Measurements from ENCODE around the gene PGBD5. TPM values are rescaled to one million over a fixed set of nuclear protein-coding genes. Genes with fewer than 3 reads are reported as not detected.

The PGBD5 gene
- total and polyA plus RNA-seq, 2 donors (not counting 1 experiment from before 2014, with no cell fraction given) = 0.10 to 0.17 TPM

GRCh38 chr1:230416430-230416829 lies 9.7 kb downstream of the PGBD5 start:
- Histone ChIP-seq H3K36me3 (ENCODE audit: control insufficient read depth, insufficient read depth, low read length) (no peaks in the 10 kb centered on the region), H3K27me3 (ENCODE audit: control insufficient read depth, insufficient read depth, low read length) (no peaks in the 10 kb centered on the region), H3K4me3 (replicated peaks in 1 of 4; ENCODE audit: control extremely low read depth in 1 of 4, insufficient read depth in 1 of 4, low read depth in 3 of 4, low read length in 4 of 4) (no peak overlapping the region), H3K79me2 (ENCODE audit: control insufficient read depth, insufficient read depth, low read length) (no peaks in the 10 kb centered on the region), H3K9ac (ENCODE audit: insufficient read depth, low read length) (no peak overlapping the region), H2AFZ (ENCODE audit: low read length) (no peak overlapping the region), H3K27ac (ENCODE audit: insufficient read depth, low read length) (no peak overlapping the region), H3K9me3 (ENCODE audit: control insufficient read depth, insufficient read depth, low read depth, low read length) (no peaks in the 10 kb centered on the region), H3K4me1 (ENCODE audit: control insufficient read depth, extremely low read depth, insufficient read depth, low read length) (no peaks in the 10 kb centered on the region), H4K20me1 (ENCODE audit: control insufficient read depth, extremely low read depth, insufficient read depth, low read length) (no peaks in the 10 kb centered on the region), H3K4me2 (ENCODE audit: extremely low read depth, insufficient read depth, low read length) (no peak overlapping the region)
- no peak for DNase-seq (ENCODE audit: low read depth in 2 of 2)
- TF ChIP-seq CTCF (conservative IDR thresholded peaks at IDR 0.05 in 1 of 2, IDR thresholded peaks at IDR 0.05 in 1 of 2; ENCODE audit: low read depth in 1 of 2, low read length in 2 of 2) = no peak
- no peak for TF ChIP-seq EZH2 (IDR thresholded peaks at IDR 0.05; ENCODE audit: low read length, missing control alignments)

DNA sequence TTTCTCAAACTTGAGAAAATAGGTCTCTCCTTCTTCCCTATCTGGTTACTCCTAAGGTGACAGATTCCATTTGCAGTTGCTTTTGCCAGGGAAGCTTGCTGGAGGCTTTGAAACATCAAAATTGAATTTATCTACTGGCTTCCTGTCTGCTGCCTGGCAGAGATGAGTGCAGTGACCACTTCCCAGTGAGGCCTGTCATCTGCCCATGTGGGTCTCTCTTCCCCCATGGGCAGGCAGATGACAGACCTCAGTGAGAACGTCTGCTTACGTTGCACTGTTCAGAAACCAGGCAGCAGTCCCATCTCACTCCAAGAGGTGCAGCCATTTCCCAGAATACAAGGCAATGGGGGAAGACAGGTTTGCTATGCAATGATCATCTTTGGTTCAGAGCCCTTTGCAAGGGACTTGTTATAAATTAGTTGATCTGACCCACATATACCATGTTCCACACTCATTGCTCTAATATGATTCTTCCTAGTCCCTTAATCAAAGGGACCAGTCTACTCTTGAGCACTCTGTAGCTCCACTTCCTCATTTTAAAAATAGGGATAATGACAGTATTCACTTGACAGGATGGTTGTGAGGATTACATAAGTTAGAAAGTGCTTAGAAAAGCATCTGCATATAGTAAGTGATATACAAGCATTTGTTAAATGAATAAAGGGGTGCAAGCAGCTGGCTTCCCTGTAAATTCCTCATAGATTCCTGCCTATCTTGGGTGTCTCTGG lies 10.6 kb downstream of the PGBD5 start:
- Histone ChIP-seq H3K4me1 (ENCODE audit: control insufficient read depth, extremely low read depth, insufficient read depth, low read length) (no peaks in the 10 kb centered on the region), H3K9me3 (ENCODE audit: control insufficient read depth, insufficient read depth, low read depth, low read length) (no peaks in the 10 kb centered on the region), H3K9ac (ENCODE audit: insufficient read depth, low read length) (no peak overlapping the region), H4K20me1 (ENCODE audit: control insufficient read depth, extremely low read depth, insufficient read depth, low read length) (no peaks in the 10 kb centered on the region), H3K79me2 (ENCODE audit: control insufficient read depth, insufficient read depth, low read length) (no peaks in the 10 kb centered on the region), H3K4me3 (replicated peaks in 1 of 4; ENCODE audit: control extremely low read depth in 1 of 4, insufficient read depth in 1 of 4, low read depth in 3 of 4, low read length in 4 of 4) (no peak overlapping the region), H3K36me3 (ENCODE audit: control insufficient read depth, insufficient read depth, low read length) (no peaks in the 10 kb centered on the region), H3K27me3 (ENCODE audit: control insufficient read depth, insufficient read depth, low read length) (no peaks in the 10 kb centered on the region), H3K27ac (ENCODE audit: insufficient read depth, low read length) (no peak overlapping the region), H2AFZ (ENCODE audit: low read length) (no peak overlapping the region), H3K4me2 (ENCODE audit: extremely low read depth, insufficient read depth, low read length) (no peak overlapping the region)
- TF ChIP-seq CTCF (conservative IDR thresholded peaks at IDR 0.05 in 1 of 2, IDR thresholded peaks at IDR 0.05 in 1 of 2; ENCODE audit: low read depth in 1 of 2, low read length in 2 of 2) (no peak), EZH2 (IDR thresholded peaks at IDR 0.05; ENCODE audit: low read length, missing control alignments) (no peak)
- no peak for DNase-seq (ENCODE audit: low read depth in 2 of 2)

- Histone ChIP-seq H3K79me2 (ENCODE audit: control insufficient read depth, insufficient read depth, low read length) (no peaks in the 10 kb centered on the region), H3K36me3 (ENCODE audit: control insufficient read depth, insufficient read depth, low read length) (no peaks in the 10 kb centered on the region), H3K9me3 (ENCODE audit: control insufficient read depth, insufficient read depth, low read depth, low read length) (no peaks in the 10 kb centered on the region), H3K27me3 (ENCODE audit: control insufficient read depth, insufficient read depth, low read length) (no peaks in the 10 kb centered on the region), H3K4me1 (ENCODE audit: control insufficient read depth, extremely low read depth, insufficient read depth, low read length) (no peaks in the 10 kb centered on the region), H4K20me1 (ENCODE audit: control insufficient read depth, extremely low read depth, insufficient read depth, low read length) (no peaks in the 10 kb centered on the region), H3K4me3 (replicated peaks in 1 of 4; ENCODE audit: control extremely low read depth in 1 of 4, insufficient read depth in 1 of 4, low read depth in 3 of 4, low read length in 4 of 4) (no peak overlapping the region), H3K4me2 (ENCODE audit: extremely low read depth, insufficient read depth, low read length) (no peak overlapping the region), H3K9ac (ENCODE audit: insufficient read depth, low read length) (no peak overlapping the region), H3K27ac (ENCODE audit: insufficient read depth, low read length) (no peak overlapping the region), H2AFZ (ENCODE audit: low read length) (no peak overlapping the region)
- TF ChIP-seq EZH2 (IDR thresholded peaks at IDR 0.05; ENCODE audit: low read length, missing control alignments) (no peak), CTCF (conservative IDR thresholded peaks at IDR 0.05 in 1 of 2, IDR thresholded peaks at IDR 0.05 in 1 of 2; ENCODE audit: low read depth in 1 of 2, low read length in 2 of 2) (no peak)
- no peak for DNase-seq (ENCODE audit: low read depth in 2 of 2)
These were observed 11.4 kb downstream of the PGBD5 start for GRCh38 chr1:230414694-230415093.

Data from fibroblast of lung (primary cell).